ENCODE results near the gene CYP3A4.
"Not testable (repeated sequence)": the region's sequence is repeated elsewhere in the genome, so short reads cannot be mapped to it uniquely, and the experiment has no call there.

GRCh38 chr7:99785654-99786053 lies 1.7 kb upstream of the CYP3A4 start:
- TF ChIP-seq, protein P1, sequence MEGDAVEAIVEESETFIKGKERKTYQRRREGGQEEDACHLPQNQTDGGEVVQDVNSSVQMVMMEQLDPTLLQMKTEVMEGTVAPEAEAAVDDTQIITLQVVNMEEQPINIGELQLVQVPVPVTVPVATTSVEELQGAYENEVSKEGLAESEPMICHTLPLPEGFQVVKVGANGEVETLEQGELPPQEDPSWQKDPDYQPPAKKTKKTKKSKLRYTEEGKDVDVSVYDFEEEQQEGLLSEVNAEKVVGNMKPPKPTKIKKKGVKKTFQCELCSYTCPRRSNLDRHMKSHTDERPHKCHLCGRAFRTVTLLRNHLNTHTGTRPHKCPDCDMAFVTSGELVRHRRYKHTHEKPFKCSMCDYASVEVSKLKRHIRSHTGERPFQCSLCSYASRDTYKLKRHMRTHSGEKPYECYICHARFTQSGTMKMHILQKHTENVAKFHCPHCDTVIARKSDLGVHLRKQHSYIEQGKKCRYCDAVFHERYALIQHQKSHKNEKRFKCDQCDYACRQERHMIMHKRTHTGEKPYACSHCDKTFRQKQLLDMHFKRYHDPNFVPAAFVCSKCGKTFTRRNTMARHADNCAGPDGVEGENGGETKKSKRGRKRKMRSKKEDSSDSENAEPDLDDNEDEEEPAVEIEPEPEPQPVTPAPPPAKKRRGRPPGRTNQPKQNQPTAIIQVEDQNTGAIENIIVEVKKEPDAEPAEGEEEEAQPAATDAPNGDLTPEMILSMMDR (IDR thresholded peaks at IDR 0.05; ENCODE audit: insufficient read depth, low read length, poor library complexity, severe bottlenecking), result not testable (repeated sequence)
- TF ChIP-seq EZH2phosphoT487 (conservative IDR thresholded peaks at IDR 0.05; ENCODE audit: low read length), result not testable (repeated sequence)

Data from SU-DHL-6 (cell line).